ENCODE measurements around the gene ZAR1L. TPM values are rescaled to one million over a fixed set of nuclear protein-coding genes. Genes with fewer than 3 reads are reported as not detected.

Gene ZAR1L
- polyA plus RNA-seq, 1 donor (not counting 4 experiments of a cell fraction or from before 2014, with no cell fraction given), result not detected

GRCh38 chr13:32297206-32297605 lies 18.0 kb downstream of the ZAR1L start:
- Histone ChIP-seq H3K4me2 (ENCODE audit: control insufficient read depth, extremely low read depth, insufficient read depth, low read depth, low read length) (no peak overlapping the region), H3K79me2 (ENCODE audit: control insufficient read depth, insufficient read depth, low read length) (no peaks in the 10 kb centered on the region), H3K27me3 (ENCODE audit: control insufficient read depth, extremely low read depth, insufficient read depth, low read length) (no peaks in the 10 kb centered on the region), H3K4me1 (ENCODE audit: control insufficient read depth, extremely low read depth, insufficient read depth, low read length) (no peaks in the 10 kb centered on the region), H3K9ac (ENCODE audit: control insufficient read depth, extremely low read depth, insufficient read depth, low read length) (no peak overlapping the region), H4K20me1 (ENCODE audit: control insufficient read depth, extremely low read depth, insufficient read depth, low read length) (no peaks in the 10 kb centered on the region), H3K27ac (ENCODE audit: control insufficient read depth, insufficient read depth, low read length) (no peak overlapping the region), H3K36me3 (ENCODE audit: control insufficient read depth in 2 of 2, extremely low read depth in 1 of 2, insufficient read depth in 2 of 2, low read length in 2 of 2) (no peaks in the 10 kb centered on the region), H3K4me3 (ENCODE audit: control insufficient read depth in 2 of 3, extremely low read depth in 1 of 3, insufficient read depth in 2 of 3, low read depth in 1 of 3, low read length in 3 of 3) (no peak overlapping the region), H2AFZ (ENCODE audit: control insufficient read depth, low read length) (no peak overlapping the region), H3K9me3 (ENCODE audit: control insufficient read depth, low read depth, low read length) (no peaks in the 10 kb centered on the region), H3K9me1 (ENCODE audit: control insufficient read depth, extremely low read depth, insufficient read depth, low read length) (no peaks in the 10 kb centered on the region)
- dilution Hi-C loops (cut with MboI; ENCODE audit: extremely low pct_ligation_motif_present, low sequenced_read_pairs), result no loop called here
- TF ChIP-seq, protein P1, sequence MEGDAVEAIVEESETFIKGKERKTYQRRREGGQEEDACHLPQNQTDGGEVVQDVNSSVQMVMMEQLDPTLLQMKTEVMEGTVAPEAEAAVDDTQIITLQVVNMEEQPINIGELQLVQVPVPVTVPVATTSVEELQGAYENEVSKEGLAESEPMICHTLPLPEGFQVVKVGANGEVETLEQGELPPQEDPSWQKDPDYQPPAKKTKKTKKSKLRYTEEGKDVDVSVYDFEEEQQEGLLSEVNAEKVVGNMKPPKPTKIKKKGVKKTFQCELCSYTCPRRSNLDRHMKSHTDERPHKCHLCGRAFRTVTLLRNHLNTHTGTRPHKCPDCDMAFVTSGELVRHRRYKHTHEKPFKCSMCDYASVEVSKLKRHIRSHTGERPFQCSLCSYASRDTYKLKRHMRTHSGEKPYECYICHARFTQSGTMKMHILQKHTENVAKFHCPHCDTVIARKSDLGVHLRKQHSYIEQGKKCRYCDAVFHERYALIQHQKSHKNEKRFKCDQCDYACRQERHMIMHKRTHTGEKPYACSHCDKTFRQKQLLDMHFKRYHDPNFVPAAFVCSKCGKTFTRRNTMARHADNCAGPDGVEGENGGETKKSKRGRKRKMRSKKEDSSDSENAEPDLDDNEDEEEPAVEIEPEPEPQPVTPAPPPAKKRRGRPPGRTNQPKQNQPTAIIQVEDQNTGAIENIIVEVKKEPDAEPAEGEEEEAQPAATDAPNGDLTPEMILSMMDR (optimal IDR thresholded peaks at IDR 0.05 in 1 of 3, IDR thresholded peaks at IDR 0.05 in 1 of 3, conservative IDR thresholded peaks at IDR 0.05 in 1 of 3; ENCODE audit: extremely low read depth in 1 of 3, insufficient read depth in 2 of 3, low read length in 3 of 3), result no peak
- no peak for TF ChIP-seq EZH2 (IDR thresholded peaks at IDR 0.05; ENCODE audit: low read length)
- FAIRE-seq (no peak), DNase-seq (ENCODE audit: low read depth, low spot score) (no peak)

DNA sequence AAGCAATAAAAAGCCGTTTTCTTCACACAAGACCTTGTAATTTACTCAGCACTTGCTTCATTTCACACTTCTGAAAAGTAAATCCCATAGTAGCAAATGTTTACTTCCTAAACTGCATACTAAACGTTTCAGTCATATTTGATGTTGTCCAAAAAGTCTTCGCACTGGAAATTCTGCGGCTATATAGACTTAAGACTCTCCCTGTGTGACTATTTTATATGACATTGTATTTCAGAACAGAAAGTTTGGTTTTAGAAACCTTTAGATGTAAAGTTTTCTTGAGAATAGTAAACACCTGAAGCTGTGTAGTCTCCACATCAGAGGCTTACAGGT lies 29.6 kb downstream of the ZAR1L start:
- H3K9me3 ChIP-seq (ENCODE audit: control insufficient read depth, low read depth, low read length), result no peaks in the 10 kb centered on the region
- no peak overlapping the region for H3K4me3 ChIP-seq (ENCODE audit: control insufficient read depth in 2 of 3, extremely low read depth in 1 of 3, insufficient read depth in 2 of 3, low read depth in 1 of 3, low read length in 3 of 3)
- H3K27ac ChIP-seq (ENCODE audit: control insufficient read depth, insufficient read depth, low read length), result no peak overlapping the region
- no peak for TF ChIP-seq EZH2 (IDR thresholded peaks at IDR 0.05; ENCODE audit: low read length)
- TF ChIP-seq, protein P1 (optimal IDR thresholded peaks at IDR 0.05 in 1 of 3, IDR thresholded peaks at IDR 0.05 in 1 of 3, conservative IDR thresholded peaks at IDR 0.05 in 1 of 3; ENCODE audit: extremely low read depth in 1 of 3, insufficient read depth in 2 of 3, low read length in 3 of 3), result no peak
- peaks cover 5% of the 10 kb centered on the region for H3K4me1 ChIP-seq (ENCODE audit: control insufficient read depth, extremely low read depth, insufficient read depth, low read length)
- no peaks in the 10 kb centered on the region for H3K9me1 ChIP-seq (ENCODE audit: control insufficient read depth, extremely low read depth, insufficient read depth, low read length)
- no peak overlapping the region for H2AFZ ChIP-seq (ENCODE audit: control insufficient read depth, low read length)
- no peak overlapping the region for H3K9ac ChIP-seq (ENCODE audit: control insufficient read depth, extremely low read depth, insufficient read depth, low read length)
- no peaks in the 10 kb centered on the region for H3K79me2 ChIP-seq (ENCODE audit: control insufficient read depth, insufficient read depth, low read length)
- H4K20me1 ChIP-seq (ENCODE audit: control insufficient read depth, extremely low read depth, insufficient read depth, low read length), result no peaks in the 10 kb centered on the region
- DNase-seq (ENCODE audit: low read depth, low spot score), result no peak
- H3K4me2 ChIP-seq (ENCODE audit: control insufficient read depth, extremely low read depth, insufficient read depth, low read depth, low read length), result no peak overlapping the region
- H3K27me3 ChIP-seq (ENCODE audit: control insufficient read depth, extremely low read depth, insufficient read depth, low read length), result no peaks in the 10 kb centered on the region
- FAIRE-seq, result no peak
- dilution Hi-C loops (cut with MboI; ENCODE audit: extremely low pct_ligation_motif_present, low sequenced_read_pairs), result no loop called here
- no peaks in the 10 kb centered on the region for H3K36me3 ChIP-seq (ENCODE audit: control insufficient read depth in 2 of 2, extremely low read depth in 1 of 2, insufficient read depth in 2 of 2, low read length in 2 of 2)
